Caco-2 (cell line): Measurements from ENCODE around the gene POLR1C. TPM values are rescaled to one million over a fixed set of nuclear protein-coding genes. Genes with fewer than 3 reads are reported as not detected.
"Not testable (repeated sequence)": the region's sequence is repeated elsewhere in the genome, so short reads cannot be mapped to it uniquely, and the experiment has no call there.

Experiments used
- BruUV-seq: library from RNA; stranded (reverse); fragments of 400-500 nt; replicated peaks from 2 replicates; lab custom pipeline; 2021; lab: Mats Ljungman, UMichigan
- CTCF ChIA-PET: fragments of 300-600 bp; sonication (Branson Sonifier 250); formaldehyde crosslinking; loops from one replicate; lab custom pipeline; 2022; ENCODE audit warnings: antibody characterized with exemption; lab: Charles Lee
- POLR2A ChIA-PET: fragments of 300-600 bp; sonication (Branson Sonifier 250); formaldehyde crosslinking; loops from one replicate; lab custom pipeline; 2022; ENCODE audit warnings: antibody characterized with exemption; lab: Charles Lee
- DNase-seq, 2 experiments: peaks; one replicate each; pipeline versions ENCODE4 v3.0.0 to v3.0.0-alpha.2; 2020 to 2022
- H3K27me3 ChIP-seq: replicated peaks from 2 replicates; pipeline ENCODE4 v1.6.0; 2011; ENCODE audit warnings: low read length; ENCODE audit not compliant: control insufficient read depth, insufficient read depth
- H3K36me3 ChIP-seq: 2 replicates; pipeline ENCODE4 v1.5.1; 2011; ENCODE audit warnings: low read length; ENCODE audit not compliant: control insufficient read depth, insufficient read depth
- H3K4me1 ChIP-seq: fragments of 250-450 bp; sonication (Bioruptor Pico); 2 replicates; pipeline ENCODE4 v1.5.1; 2020; ENCODE audit warnings: mild to moderate bottlenecking
- H3K4me3 ChIP-seq: 2 replicates; pipeline ENCODE4 v1.5.1; 2011; ENCODE audit warnings: low read depth, mild to moderate bottlenecking, control low read depth, low read length
- H3K9me3 ChIP-seq: fragments of 250-450 bp; sonication (Bioruptor Pico); 2 replicates; pipeline ENCODE4 v1.5.1; 2020; ENCODE audit warnings: mild to moderate bottlenecking, moderate library complexity
- H3K27ac Mint-ChIP-seq: one replicate; pipeline ENCODE4 v1.8.0; 2022; ENCODE audit warnings: mixed read lengths; ENCODE audit not compliant: unreplicated experiment
- H3K27me3 Mint-ChIP-seq: one replicate; pipeline ENCODE4 v1.8.0; 2022; ENCODE audit warnings: mixed read lengths; ENCODE audit not compliant: insufficient read depth, unreplicated experiment
- H3K36me3 Mint-ChIP-seq: one replicate; pipeline ENCODE4 v1.8.0; 2022; ENCODE audit warnings: mild to moderate bottlenecking, mixed read lengths; ENCODE audit not compliant: insufficient read depth, unreplicated experiment
- H3K4me1 Mint-ChIP-seq: one replicate; pipeline ENCODE4 v1.8.0; 2022; ENCODE audit warnings: low read depth, mixed read lengths; ENCODE audit not compliant: unreplicated experiment
- H3K4me3 Mint-ChIP-seq: one replicate; pipeline ENCODE4 v1.8.0; 2022; ENCODE audit warnings: mild to moderate bottlenecking, moderate library complexity, mixed read lengths; ENCODE audit not compliant: unreplicated experiment
- H3K9me3 Mint-ChIP-seq: one replicate; pipeline ENCODE4 v1.8.0; 2022; ENCODE audit warnings: mixed read lengths; ENCODE audit not compliant: unreplicated experiment
- CTCF ChIP-seq, 2 experiments: fragments of 200-600 bp in 1 of 2; IDR thresholded peaks; 1 replicate in 1 of 2; 2 replicates in 1 of 2; pipeline versions ENCODE4 v1.5.1 to v1.8.0; 2011 to 2022; ENCODE audit warnings: antibody characterized with exemption in 1 of 2, control low read depth in 1 of 2, inconsistent platforms in 1 of 2, low read depth in 1 of 2, low read length in 1 of 2, mild to moderate bottlenecking in 1 of 2, moderate library complexity in 1 of 2; ENCODE audit not compliant: insufficient read depth in 1 of 2, severe bottlenecking in 1 of 2, unreplicated experiment in 1 of 2
- intact Hi-C: fragments of 100-400 bp; cut with micrococcal nuclease; formaldehyde crosslinking; loops from one replicate; pipeline ENCODE4 v1.10.0; 2022; ENCODE audit not compliant: unreplicated experiment
- total RNA-seq: library from RNA; stranded (reverse); gene quantifications from 2 replicates; pipeline ENCODE4 v1.2.3, GENCODE V29; 2022

The POLR1C gene
- total RNA-seq, 1 experiment from 2014 or later, result 43.7 TPM

GRCh38 chr6:43524483-43524961 lies 7.6 kb downstream of the POLR1C start:
- peaks cover 5% of the 10 kb centered on the region for H3K36me3 ChIP-seq
- no peak for TF ChIP-seq CTCF (IDR thresholded peaks at IDR 0.05; ENCODE audit: insufficient read depth in 1 of 2, low read depth in 1 of 2, low read length in 1 of 2, severe bottlenecking in 1 of 2, unreplicated experiment in 1 of 2)
- no peaks in the 10 kb centered on the region for H3K27me3 ChIP-seq
- H3K9me3 Mint-ChIP-seq, result no peaks in the 10 kb centered on the region
- H3K4me1 Mint-ChIP-seq, result peaks cover 9% of the 10 kb centered on the region
- H3K4me3 ChIP-seq, result no peak overlapping the region
- ChIA-PET CTCF (no interaction called here), POLR2A (no interaction called here)
- H3K9me3 ChIP-seq, result no peaks in the 10 kb centered on the region
- no peaks in the 10 kb centered on the region for H3K27me3 Mint-ChIP-seq
- intact Hi-C loops, result no loop called here
- H3K4me1 ChIP-seq, result peaks cover 10% of the 10 kb centered on the region
- no peak overlapping the region for H3K4me3 Mint-ChIP-seq
- H3K36me3 Mint-ChIP-seq, result peaks cover 72% of the 10 kb centered on the region
- no peak overlapping the region for H3K27ac Mint-ChIP-seq
- BruUV-seq, result no TSS peak
- peak in 1 of 2 experiments; percentile 46 for DNase-seq

- no peaks in the 10 kb centered on the region for H3K27me3 ChIP-seq
- H3K4me3 Mint-ChIP-seq, result no peak overlapping the region
- ChIA-PET CTCF (no interaction called here), POLR2A (no interaction called here)
- no peaks in the 10 kb centered on the region for H3K9me3 ChIP-seq
- no TSS peak for BruUV-seq
- no peaks in the 10 kb centered on the region for H3K27me3 Mint-ChIP-seq
- no peaks in the 10 kb centered on the region for H3K4me1 Mint-ChIP-seq
- no peaks in the 10 kb centered on the region for H3K36me3 ChIP-seq
- H3K9me3 Mint-ChIP-seq, result no peaks in the 10 kb centered on the region
- TF ChIP-seq CTCF (IDR thresholded peaks at IDR 0.05; ENCODE audit: insufficient read depth in 1 of 2, low read depth in 1 of 2, low read length in 1 of 2, severe bottlenecking in 1 of 2, unreplicated experiment in 1 of 2), result no peak
- intact Hi-C loops, result no loop called here
- peaks cover 85% of the 10 kb centered on the region for H3K36me3 Mint-ChIP-seq
- H3K27ac Mint-ChIP-seq, result no peak overlapping the region
- no peaks in the 10 kb centered on the region for H3K4me1 ChIP-seq
- H3K4me3 ChIP-seq, result no peak overlapping the region
- no peak for DNase-seq
Observed at GRCh38 chr6:43532201-43532600, 15.3 kb downstream of the POLR1C start.

- H3K4me1 ChIP-seq, CTCF ChIA-PET, DNase-seq, H3K9me3 ChIP-seq, H3K27me3 ChIP-seq, H3K36me3 ChIP-seq, H3K4me3 ChIP-seq, H3K27me3 Mint-ChIP-seq, H3K4me3 Mint-ChIP-seq, H3K4me1 Mint-ChIP-seq, POLR2A ChIA-PET, H3K27ac Mint-ChIP-seq, BruUV-seq, H3K9me3 Mint-ChIP-seq, intact Hi-C loops: not testable (repeated sequence)
- H3K36me3 Mint-ChIP-seq, result peaks cover 71% of the 10 kb centered on the region
Observed at GRCh38 chr6:43538986-43539385, 22.1 kb downstream of the POLR1C start.

GRCh38 chr6:43539409-43539808 lies 22.5 kb downstream of the POLR1C start:
- POLR2A ChIA-PET, DNase-seq, H3K27me3 Mint-ChIP-seq, H3K27ac Mint-ChIP-seq, H3K4me1 ChIP-seq, intact Hi-C loops, H3K4me3 Mint-ChIP-seq, BruUV-seq, H3K36me3 ChIP-seq, H3K27me3 ChIP-seq, H3K9me3 ChIP-seq, H3K4me1 Mint-ChIP-seq, CTCF ChIA-PET, H3K4me3 ChIP-seq, H3K9me3 Mint-ChIP-seq: not testable (repeated sequence)
- H3K36me3 Mint-ChIP-seq, result peaks cover 71% of the 10 kb centered on the region
